Neutrophil (primary cell): Measurements from ENCODE around the gene FAM227B.

Experiments used
- H3K27ac ChIP-seq: fragments of 200-600 bp; sonication (generic); 2 replicates; pipeline ENCODE4 v1.5.1; 2016; ENCODE audit warnings: mild to moderate bottlenecking, moderate library complexity
- H3K27me3 ChIP-seq: fragments of 200-600 bp; sonication (generic); 2 replicates; pipeline ENCODE4 v1.6.0; 2016; ENCODE audit warnings: mild to moderate bottlenecking
- H3K36me3 ChIP-seq: fragments of 200-600 bp; sonication (generic); 2 replicates; pipeline ENCODE4 v1.5.1; 2017
- H3K4me1 ChIP-seq, 2 experiments: fragments of 200-600 bp in 1 of 2; sonication (generic) in 1 of 2; 1 replicate in 1 of 2; 2 replicates in 1 of 2; pipeline versions ENCODE4 v1.5.1 to v1.6.1; 2013 to 2016; ENCODE audit warnings: low read depth in 1 of 2, low read length in 1 of 2, mild to moderate bottlenecking in 1 of 2, moderate library complexity in 1 of 2; ENCODE audit not compliant: control insufficient read depth in 1 of 2, insufficient read depth in 1 of 2
- H3K4me3 ChIP-seq, 2 experiments: fragments of 200-600 bp in 1 of 2; sonication (generic) in 1 of 2; 1 replicate in 1 of 2; 2 replicates in 1 of 2; pipeline ENCODE4 v1.5.1; 2013 to 2016; ENCODE audit warnings: low read depth in 1 of 2, low read length in 1 of 2, mild to moderate bottlenecking in 1 of 2, moderate library complexity in 1 of 2
- H3K9me3 ChIP-seq: fragments of 200-600 bp; sonication (generic); 2 replicates; pipeline ENCODE4 v1.5.1; 2016
- CTCF ChIP-seq: fragments of 200-600 bp; sonication (generic); IDR thresholded peaks from 2 replicates; pipeline ENCODE4 v1.5.1; 2016; ENCODE audit warnings: antibody characterized with exemption

FAM227B gene

GRCh38 chr15:49644364-49644794 is 23.8 kb upstream of the FAM227B start:
- H3K4me1 ChIP-seq = peaks cover 0 to 4% of the 10 kb centered on the region in 2 experiments
- no peak overlapping the region for H3K27ac ChIP-seq
- H3K27me3 ChIP-seq = no peaks in the 10 kb centered on the region
- no peaks in the 10 kb centered on the region for H3K36me3 ChIP-seq
- no peak for TF ChIP-seq CTCF
- no peaks in the 10 kb centered on the region for H3K9me3 ChIP-seq
- H3K4me3 ChIP-seq = no peak overlapping the region

GRCh38 chr15:49637857-49638256 is 17.2 kb upstream of the FAM227B start:
- peaks cover 0 to 4% of the 10 kb centered on the region in 2 experiments for H3K4me1 ChIP-seq
- no peak overlapping the region for H3K4me3 ChIP-seq
- no peak for TF ChIP-seq CTCF
- no peaks in the 10 kb centered on the region for H3K27me3 ChIP-seq
- no peak overlapping the region for H3K27ac ChIP-seq
- no peaks in the 10 kb centered on the region for H3K9me3 ChIP-seq
- H3K36me3 ChIP-seq = peaks cover 7% of the 10 kb centered on the region

GRCh38 chr15:49628379-49628778 is 7.8 kb upstream of the FAM227B start:
- no peak for TF ChIP-seq CTCF
- Histone ChIP-seq H3K36me3 (no peaks in the 10 kb centered on the region), H3K4me1 (no peaks in the 10 kb centered on the region), H3K27ac (no peak overlapping the region), H3K27me3 (no peaks in the 10 kb centered on the region), H3K9me3 (no peaks in the 10 kb centered on the region), H3K4me3 (no peak overlapping the region)

DNA sequence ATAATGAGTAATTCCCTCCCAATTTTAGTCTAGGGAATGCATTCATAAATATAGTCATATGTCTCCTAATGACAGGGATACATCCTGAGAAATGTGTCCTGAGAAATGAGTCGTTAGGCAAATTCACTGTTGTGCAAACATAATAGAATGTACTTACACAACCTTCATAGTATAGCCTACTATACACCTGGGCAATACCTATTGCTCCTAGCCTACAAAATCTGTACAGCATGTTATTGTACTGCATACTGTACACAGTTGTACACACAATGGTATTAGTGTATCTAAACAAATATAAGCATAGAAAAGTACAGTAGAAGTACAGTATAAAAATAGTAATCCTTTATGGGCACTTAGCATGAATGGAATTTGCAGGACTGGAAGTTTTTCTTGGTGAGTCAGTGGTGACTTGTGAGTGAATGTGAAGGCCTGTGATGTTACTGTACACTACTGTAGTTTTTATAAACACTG is 6.8 kb upstream of the FAM227B start:
- no peaks in the 10 kb centered on the region for H3K9me3 ChIP-seq
- no peaks in the 10 kb centered on the region for H3K36me3 ChIP-seq
- TF ChIP-seq CTCF = no peak
- H3K4me1 ChIP-seq = no peaks in the 10 kb centered on the region
- no peak overlapping the region for H3K27ac ChIP-seq
- H3K4me3 ChIP-seq = no peak overlapping the region
- no peaks in the 10 kb centered on the region for H3K27me3 ChIP-seq

GRCh38 chr15:49625460-49626036 is 4.9 kb upstream of the FAM227B start:
- Histone ChIP-seq H3K9me3 (no peaks in the 10 kb centered on the region), H3K4me3 (no peak overlapping the region), H3K27ac (no peak overlapping the region), H3K4me1 (peaks cover 9% of the 10 kb centered on the region in 2 experiments), H3K27me3 (no peaks in the 10 kb centered on the region), H3K36me3 (no peaks in the 10 kb centered on the region)
- no peak for TF ChIP-seq CTCF
